GM19043 (cell line): ENCODE data around the gene PNPLA6.

ENCODE experiments used
- ATAC-seq: cut with Tn5 transposase; IDR thresholded peaks from one replicate; pipeline ENCODE4 v1.9.1; 2021; ENCODE audit warnings: low read depth; ENCODE audit not compliant: unreplicated experiment

PNPLA6 gene

DNA sequence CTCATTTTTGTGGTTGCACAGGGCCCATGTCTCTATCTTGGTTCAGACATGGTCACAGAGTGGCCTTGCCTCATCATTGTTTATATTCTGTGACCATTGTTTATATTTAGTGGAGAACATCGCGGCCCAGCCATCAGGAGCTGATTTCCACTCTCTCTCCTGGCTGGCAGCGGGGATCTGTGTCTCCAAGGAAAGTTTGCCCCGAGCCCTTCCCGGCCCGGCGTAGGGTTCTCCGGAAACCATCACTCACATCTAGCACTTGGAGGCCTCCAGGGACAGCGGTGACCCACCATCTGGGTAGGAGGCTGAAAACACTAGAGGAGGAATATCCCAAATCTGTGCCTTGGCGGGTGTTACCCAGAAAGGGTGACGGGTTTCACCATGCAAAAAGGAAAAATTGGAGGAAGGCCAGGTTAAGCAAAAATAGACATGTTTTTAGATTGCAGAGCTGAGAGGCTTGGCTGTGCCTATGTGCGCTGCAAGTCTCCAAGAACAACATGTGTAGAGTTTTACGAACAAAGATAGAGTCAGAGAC, 20.3 kb upstream of the PNPLA6 start:
- ATAC-seq, result no peak

DNA sequence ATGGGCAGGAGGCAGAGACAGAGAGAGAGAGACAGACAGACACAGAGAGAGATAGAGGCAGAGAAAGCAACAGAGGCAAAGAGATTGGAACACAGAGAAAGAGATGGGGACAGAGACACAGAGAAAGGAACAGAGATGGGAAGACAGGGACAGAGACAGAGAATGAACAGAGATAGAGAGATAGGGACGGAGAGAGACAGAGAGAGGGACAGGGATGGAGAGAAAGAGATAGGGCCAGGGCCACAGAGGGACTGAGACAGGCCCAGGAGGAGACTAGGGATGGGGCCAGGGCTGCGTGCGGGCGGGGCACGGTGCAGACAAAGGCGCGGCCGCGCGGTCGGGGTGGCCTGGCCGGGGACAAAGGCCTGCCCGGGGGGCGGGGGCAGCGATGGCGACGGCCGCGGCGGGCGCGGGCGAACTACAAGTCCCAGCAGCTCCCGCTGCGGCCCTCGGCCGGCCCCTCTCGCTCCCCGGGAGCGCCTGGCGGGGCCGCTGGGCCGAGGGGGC, 19.8 kb upstream of the PNPLA6 start, which contains the start of gene ZNF358:
ZNF358 (plus strand) TSS at position 459 of the 507 bp plus-strand sequence. CDS start 3,140 bp downstream, outside the sequence.
- no peak for ATAC-seq

DNA sequence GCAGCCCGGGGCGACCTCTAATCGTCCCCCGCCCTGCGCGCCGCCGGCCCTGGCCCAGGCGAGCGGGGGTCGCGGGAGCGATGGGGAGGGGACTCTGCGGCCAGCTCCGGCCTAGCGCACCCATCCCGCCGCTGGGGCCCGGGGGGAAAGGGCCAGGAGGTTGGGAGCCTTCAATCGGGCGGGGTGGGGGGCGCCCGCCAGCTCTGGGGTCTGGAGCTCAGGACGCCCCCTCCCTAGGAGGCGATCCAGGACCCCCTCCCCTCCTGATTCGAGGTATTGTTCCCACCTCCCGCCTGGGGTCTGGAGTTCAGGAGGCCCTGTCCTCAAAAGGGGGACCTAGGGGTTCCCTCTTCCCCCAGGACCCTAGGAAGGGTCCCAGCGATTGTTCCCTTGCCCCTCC, 19.2 kb upstream of the PNPLA6 start:
- no peak for ATAC-seq

DNA sequence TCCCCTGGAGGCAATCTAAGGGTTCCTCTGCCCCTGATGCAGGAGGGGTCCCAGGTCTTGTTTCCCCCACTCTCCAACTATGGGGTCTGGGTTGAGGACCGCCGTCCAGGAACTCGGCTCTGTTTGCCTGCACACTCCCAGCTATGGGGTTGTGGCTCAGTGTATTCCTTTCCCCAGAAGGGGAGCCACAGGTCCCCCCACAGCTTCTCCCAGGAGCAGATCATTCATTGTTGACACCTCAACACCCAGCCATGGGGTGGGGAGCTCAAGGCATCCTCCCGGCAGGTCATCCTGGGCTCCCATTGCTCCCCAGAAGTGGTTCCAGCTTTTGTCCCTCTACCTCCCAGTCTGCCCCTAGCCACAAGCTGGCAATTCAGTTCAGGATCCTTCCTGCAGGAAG, 18.6 kb upstream of the PNPLA6 start:
- no peak for ATAC-seq

DNA sequence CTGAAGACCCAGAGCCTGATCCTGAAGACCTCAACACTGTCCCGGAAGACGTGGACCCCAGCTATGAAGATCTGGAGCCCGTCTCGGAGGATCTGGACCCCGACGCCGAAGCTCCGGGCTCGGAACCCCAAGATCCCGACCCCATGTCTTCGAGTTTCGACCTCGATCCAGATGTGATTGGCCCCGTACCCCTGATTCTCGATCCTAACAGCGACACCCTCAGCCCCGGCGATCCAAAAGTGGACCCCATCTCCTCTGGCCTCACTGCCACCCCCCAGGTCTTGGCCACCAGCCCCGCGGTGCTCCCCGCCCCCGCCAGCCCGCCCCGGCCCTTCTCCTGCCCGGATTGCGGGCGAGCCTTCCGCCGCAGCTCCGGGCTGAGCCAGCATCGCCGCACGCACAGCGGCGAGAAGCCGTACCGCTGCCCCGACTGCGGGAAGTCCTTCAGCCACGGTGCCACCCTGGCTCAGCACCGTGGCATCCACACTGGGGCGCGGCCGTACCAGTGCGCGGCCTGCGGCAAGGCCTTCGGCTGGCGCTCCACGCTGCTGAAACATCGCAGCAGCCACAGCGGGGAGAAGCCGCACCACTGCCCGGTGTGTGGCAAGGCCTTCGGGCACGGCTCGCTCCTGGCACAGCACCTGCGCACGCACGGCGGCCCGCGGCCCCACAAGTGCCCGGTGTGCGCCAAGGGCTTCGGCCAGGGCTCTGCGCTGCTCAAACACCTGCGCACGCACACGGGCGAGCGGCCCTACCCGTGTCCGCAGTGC, 16.0 kb upstream of the PNPLA6 start:
- ATAC-seq, result no peak

DNA sequence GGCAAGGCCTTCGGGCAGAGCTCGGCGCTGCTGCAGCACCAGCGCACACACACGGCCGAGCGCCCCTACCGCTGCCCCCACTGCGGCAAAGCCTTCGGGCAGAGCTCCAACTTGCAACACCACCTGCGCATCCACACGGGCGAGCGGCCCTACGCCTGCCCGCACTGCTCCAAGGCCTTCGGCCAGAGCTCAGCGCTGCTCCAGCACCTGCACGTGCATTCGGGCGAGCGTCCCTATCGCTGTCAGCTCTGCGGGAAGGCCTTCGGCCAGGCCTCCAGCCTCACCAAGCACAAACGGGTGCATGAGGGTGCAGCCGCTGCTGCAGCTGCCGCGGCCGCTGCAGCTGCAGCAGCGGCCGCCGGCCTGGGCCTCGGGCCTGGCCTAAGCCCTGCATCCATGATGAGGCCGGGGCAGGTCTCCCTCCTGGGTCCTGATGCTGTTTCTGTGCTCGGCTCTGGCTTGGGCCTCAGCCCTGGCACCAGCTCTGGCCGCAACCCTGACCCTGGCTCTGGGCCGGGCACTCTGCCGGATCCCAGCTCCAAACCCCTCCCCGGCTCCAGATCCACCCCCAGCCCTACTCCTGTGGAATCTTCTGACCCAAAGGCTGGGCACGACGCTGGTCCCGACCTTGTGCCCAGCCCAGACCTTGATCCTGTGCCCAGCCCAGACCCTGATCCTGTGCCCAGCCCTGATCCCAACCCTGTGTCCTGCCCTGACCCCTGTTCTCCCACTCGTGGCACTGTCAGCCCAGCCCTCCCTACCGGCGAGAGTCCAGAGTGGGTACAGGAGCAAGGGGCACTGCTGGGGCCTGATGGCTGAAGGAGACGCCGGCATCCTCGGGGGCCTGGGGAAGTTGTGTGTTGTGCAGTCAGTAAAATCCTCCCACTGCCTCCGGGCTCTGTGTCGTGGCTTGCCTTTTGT, 15.1 kb upstream of the PNPLA6 start:
- no peak for ATAC-seq

DNA sequence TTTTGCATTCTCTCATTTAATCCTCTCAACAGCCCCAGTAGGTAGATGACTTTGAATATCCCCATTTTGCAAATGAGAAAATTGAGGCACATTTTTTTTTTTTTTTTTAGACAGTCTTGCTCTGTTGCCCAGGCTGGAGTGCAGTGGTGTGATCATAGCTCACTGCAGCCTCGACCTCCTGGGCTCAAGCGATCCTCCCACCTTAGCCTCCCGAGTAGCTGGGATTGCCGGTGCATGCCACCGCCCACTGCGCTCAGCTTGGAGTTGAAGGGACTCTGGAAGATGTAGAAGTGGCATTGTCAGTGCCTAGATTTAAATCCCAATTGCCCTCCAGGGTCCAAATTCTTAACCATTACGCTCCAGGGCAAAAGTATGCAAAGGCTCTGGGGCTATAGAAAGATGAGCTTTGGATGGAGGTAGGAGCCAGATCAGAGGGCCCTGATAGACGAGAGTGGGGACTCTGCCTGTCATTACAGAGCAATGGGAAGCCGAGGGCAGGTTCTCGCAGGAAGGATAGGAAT, 13.9 kb upstream of the PNPLA6 start:
- ATAC-seq, result no peak

DNA sequence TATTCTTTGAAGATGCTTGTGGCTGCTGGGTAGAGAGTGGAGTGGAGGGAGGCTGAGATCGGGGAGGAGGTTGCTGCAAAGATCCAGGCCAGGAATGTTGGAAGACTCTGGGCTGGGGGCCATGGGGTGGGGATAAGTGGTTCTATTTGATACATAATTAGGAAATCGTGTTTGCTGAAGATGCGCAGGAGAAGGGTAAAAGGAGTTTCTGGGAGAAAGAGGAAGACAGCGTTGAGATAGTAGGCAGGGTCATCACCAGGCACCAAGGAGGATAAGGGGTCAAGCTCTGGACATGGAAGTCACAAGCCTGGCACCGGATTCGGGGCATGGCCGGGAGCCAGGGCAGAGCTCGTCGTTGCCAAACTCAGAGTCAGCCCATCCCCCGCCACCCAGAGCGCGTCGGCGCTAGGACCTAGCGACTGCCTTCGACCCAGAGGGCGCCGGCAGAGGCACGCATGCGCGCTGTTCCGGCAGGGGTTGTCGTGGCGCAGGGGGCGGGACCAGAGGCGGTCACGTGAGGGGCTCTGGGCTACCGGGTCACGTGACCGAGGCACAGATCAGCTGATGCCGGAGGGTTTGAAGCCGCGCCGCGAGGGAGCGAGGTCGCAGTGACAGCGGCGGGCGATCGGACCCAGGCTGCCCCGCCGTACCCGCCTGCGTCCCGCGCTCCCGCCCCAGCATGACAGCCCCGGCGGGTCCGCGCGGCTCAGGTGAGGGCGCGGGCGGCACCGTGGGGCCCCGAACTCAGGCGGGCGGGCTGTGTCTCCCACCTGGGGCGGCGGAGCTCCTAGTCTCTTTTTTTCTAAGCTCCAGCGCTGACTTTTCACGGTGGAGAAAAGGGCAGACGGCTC, 13.2 kb upstream of the PNPLA6 start, which contains the start of gene MCOLN1:
MCOLN1 (plus strand) TSS at position 553 of the 851 bp plus-strand sequence; CDS start at position 680, 127 bp downstream.
- no peak for ATAC-seq

DNA sequence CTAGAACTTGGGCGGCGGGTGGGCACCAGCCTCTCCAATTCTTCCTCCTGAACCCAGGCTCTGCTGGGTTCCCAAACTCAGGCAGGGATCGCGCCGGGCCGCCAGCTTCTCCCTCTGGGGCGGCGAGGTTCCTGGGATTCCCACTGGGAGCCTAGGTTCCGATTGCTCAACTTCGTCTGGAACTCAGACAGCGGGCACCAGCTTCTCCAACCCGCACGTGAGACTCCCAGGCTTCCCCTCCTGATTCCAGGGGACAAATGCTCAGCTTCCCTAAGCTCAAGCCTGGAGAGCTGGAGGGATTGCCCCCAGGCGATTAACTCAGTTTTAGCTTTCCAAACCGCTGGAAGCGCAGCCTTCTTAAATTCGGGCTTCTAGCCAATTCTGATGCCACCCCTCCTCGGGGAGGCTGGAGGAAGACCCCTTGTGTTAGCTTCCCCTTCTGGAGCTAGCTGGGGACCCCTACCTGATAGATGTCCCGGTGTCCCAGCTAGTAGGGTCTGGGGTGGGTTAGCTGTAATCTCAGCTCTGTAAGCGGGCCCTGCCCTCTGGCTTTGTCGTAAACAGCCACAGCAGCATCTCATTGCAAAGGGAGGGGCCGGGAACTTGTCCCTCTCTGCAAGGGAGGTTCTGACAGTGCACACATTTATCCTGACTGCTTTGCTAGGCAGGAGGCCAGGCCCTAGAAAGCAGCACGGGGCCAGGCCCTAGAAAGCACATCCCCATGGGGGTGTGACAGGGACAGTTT, 12.4 kb upstream of the PNPLA6 start:
- no peak for ATAC-seq

DNA sequence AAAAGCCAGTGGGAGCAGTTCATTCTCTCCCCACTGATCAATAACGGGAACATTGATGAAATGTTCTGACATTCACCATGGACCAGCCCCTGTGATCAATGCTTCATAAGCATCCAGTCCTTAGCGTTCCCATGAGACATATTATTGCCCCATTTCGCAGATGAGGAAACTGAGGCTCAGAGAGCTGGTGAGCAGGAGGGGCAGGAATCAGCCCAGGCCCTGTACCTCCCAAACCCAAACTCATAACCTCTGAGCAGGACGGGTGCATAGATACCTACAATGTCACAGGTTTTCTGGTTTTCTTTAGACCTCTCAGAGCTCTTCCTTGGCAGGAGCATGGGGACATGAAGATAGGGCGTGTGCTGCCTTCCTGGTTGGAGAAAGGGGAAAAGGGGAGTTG, 11.0 kb upstream of the PNPLA6 start:
- no peak for ATAC-seq

DNA sequence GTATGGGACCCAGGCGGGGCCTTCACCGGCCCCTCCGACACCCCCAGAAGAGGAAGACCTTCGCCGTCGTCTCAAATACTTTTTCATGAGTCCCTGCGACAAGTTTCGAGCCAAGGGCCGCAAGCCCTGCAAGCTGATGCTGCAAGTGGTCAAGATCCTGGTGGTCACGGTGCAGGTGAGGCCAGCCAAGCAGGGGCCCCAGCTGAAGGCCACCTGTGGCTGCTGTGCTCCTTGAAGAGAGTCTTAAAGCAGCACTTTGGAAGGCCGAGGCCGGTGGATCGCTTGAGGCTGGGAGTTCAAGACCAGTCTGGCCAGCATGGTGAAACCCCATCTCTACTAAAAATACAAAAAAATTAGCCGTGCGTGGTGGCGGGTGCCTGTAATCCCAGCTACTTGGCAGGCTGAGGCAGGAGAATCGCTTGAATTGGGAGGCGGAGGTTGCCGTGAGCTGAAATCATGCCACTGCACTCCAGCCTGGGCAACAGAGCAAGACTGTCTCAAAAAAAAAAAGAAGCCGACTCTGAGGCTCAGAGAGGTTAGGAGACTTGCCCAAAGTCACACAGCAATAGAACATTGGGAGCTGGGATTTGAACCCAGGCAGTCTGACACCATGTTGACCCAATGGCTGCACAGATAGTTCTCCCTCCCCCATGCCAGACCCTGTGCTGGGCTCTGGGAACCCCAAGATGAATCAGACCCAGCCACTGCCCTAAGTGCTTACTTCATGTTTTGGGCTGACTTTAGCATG, 10.4 kb upstream of the PNPLA6 start:
- ATAC-seq, result no peak

DNA sequence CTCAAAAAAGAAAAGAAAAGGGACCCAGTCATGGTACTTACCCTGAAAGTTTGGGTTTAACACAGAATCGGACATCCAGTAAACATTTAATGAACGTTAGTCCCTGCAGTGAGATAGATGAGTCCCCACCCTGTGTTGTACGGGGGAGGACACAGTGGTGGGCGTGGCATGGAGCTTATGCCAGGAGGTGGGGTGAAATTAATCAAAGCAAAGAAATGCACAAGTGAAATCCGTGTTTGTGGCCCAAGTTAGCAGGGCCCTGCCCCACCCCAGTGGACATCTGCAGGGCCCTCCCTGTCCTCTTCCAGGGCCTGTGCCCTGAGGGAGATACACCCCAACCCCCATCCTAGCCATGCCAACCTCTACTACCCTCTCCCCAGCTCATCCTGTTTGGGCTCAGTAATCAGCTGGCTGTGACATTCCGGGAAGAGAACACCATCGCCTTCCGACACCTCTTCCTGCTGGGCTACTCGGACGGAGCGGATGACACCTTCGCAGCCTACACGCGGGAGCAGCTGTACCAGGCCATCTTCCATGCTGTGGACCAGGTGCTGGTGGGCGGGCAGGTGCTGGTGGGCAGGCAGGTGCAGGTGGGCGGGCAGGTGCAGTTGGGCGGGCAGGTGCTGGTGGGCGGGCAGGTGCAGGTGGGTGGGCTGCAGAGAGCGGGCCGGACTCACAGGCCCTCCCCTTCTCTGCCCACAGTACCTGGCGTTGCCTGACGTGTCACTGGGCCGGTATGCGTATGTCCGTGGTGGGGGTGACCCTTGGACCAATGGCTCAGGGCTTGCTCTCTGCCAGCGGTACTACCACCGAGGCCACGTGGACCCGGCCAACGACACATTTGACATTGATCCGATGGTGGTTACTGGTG, 9.2 kb upstream of the PNPLA6 start:
- ATAC-seq, result no peak

DNA sequence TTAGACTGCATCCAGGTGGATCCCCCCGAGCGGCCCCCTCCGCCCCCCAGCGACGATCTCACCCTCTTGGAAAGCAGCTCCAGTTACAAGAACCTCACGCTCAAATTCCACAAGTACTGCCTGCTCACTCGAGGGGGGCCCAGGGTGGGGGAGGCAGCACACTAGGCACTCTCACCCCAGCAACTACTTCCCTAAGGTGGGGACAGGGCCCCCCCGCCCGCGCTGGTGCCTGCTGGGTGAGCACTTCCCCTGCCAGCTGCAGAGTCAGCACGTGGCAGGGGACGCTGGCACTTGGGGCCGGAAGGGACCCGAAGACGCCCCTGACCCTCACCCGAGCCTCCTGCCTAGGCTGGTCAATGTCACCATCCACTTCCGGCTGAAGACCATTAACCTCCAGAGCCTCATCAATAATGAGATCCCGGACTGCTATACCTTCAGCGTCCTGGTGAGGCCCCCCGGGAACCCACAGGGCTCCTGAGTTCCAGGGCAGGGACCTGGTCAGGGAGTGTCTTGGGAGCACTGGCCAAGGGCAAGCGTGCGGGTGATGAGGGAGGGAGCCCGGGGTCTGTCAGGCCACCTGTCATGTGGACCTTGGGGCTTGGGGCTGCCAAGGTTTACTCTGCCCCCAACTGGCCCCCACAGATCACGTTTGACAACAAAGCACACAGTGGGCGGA, 7.9 kb upstream of the PNPLA6 start:
- ATAC-seq, result no peak

DNA sequence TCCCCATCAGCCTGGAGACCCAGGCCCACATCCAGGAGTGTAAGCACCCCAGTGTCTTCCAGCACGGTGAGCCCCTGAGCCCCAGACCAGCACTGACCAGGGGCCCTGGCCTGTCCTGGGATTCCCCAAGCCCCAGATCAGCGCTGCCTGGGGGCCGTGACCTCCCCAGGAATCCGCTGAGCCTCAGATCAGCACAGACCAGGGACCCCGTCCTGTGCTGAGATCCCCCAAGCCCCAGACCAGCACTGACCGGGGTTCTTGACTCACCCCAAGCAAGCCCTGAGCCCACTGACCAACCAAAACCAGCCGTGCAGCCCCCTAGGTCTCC, 7.4 kb upstream of the PNPLA6 start:
- ATAC-seq, result no peak

DNA sequence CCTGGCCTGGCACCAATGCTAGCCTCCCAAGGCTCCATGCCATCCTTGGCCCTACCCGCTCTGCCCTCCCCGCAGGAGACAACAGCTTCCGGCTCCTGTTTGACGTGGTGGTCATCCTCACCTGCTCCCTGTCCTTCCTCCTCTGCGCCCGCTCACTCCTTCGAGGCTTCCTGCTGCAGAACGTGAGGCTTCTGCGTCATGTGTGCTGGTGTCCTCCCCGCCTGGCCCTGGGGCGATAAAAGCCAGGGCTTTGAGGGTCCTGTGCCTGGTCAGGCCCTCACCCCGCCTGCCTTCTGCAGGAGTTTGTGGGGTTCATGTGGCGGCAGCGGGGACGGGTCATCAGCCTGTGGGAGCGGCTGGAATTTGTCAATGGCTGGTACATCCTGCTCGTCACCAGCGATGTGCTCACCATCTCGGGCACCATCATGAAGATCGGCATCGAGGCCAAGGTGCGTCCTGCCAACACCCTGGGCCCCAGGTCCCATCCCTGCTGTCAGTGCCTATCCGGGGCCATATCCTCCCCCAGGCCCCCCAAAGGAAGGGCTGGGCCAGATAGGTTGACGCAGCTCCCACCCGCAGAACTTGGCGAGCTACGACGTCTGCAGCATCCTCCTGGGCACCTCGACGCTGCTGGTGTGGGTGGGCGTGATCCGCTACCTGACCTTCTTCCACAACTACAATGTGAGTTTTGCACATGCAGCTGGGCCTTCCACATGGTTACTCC, 6.8 kb upstream of the PNPLA6 start:
- ATAC-seq, result no peak

DNA sequence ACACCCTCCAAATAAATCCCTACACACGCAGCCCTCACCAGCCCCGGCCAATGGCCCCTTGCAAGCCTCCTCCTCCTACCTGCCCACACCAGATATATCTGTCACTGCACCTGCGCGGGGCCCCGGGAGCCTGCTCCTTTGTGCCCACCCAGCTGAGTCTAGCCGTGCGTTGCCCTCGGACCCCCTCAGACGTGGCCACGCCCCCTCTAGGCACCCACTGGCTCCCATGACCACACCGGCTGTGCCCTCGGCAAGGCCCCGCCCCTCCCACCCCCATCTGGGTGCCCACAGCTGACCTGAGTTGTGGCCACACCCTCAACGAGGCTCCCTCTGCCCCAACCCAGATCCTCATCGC, 6.3 kb upstream of the PNPLA6 start:
- no peak for ATAC-seq
